K562 (cell line): ENCODE measurements around the gene BPHL. TPM values are rescaled to one million over a fixed set of nuclear protein-coding genes. Genes with fewer than 3 reads are reported as not detected.

Experiments used
- CCAR2 ChIP-seq: fragments of 200-400 bp; formaldehyde crosslinking; IDR thresholded peaks from 2 replicates; pipeline ENCODE4 v1.6.1; 2017; ENCODE audit warnings: mild to moderate bottlenecking, low read depth, low read length
- GTF3C2 ChIP-seq: IDR thresholded peaks from 3 replicates; pipeline ENCODE4 v1.6.1; 2011; ENCODE audit warnings: borderline replicate concordance, mild to moderate bottlenecking, moderate library complexity; ENCODE audit not compliant: insufficient read length; ENCODE audit errors: extremely low read depth
- KDM1A ChIP-seq, 2 experiments: fragments of 450-650 bp; IDR thresholded peaks; 2 replicates each; pipeline ENCODE4 v1.6.1; 2016; ENCODE audit warnings: mild to moderate bottlenecking in 2 of 2
- MAFG ChIP-seq: fragments of 450-650 bp; conservative IDR thresholded peaks from 2 replicates; pipeline ENCODE4 v1.6.1; 2016; ENCODE audit warnings: missing genetic modification characterization, missing compliant biosample characterization
- MCM2 ChIP-seq: fragments of 450-650 bp; IDR thresholded peaks from 2 replicates; pipeline ENCODE4 v1.6.1; 2017; ENCODE audit warnings: low read depth, mild to moderate bottlenecking
- MEF2A ChIP-seq: IDR thresholded peaks from 2 replicates; pipeline ENCODE4 v1.6.1; 2011; ENCODE audit warnings: low read depth, mild to moderate bottlenecking, low read length, moderate library complexity; ENCODE audit not compliant: control insufficient read depth
- TAF7 ChIP-seq: fragments of 450-650 bp; IDR thresholded peaks from 2 replicates; pipeline ENCODE4 v1.6.1; 2016; ENCODE audit warnings: missing genetic modification characterization, missing compliant biosample characterization
- TBP ChIP-seq: optimal IDR thresholded peaks from 2 replicates; pipeline ENCODE3; 2011; ENCODE audit warnings: low read depth, low read length, improper control_type of control experiment
- TEAD4 ChIP-seq, 2 experiments: sonication (generic) in 1 of 2; formaldehyde crosslinking in 1 of 2; IDR thresholded peaks; 2 replicates each; pipeline versions ENCODE4 v1.6.1 to v1.8.0; 2012 to 2022; ENCODE audit warnings: borderline replicate concordance in 1 of 2, inconsistent platforms in 1 of 2, low read length in 1 of 2, mild to moderate bottlenecking in 1 of 2, missing genetic modification reagents in 1 of 2
- ZBTB40 ChIP-seq, 2 experiments: fragments of 450-650 bp in 1 of 2; sonication (generic) in 1 of 2; formaldehyde crosslinking in 1 of 2; IDR thresholded peaks; 2 replicates each; pipeline versions ENCODE4 v1.7.1 to v1.9.0; 2016 to 2022; ENCODE audit warnings: inconsistent platforms in 1 of 2, mild to moderate bottlenecking in 1 of 2, missing genetic modification reagents in 1 of 2
- ZFP36 ChIP-seq: fragments of 150-350 bp; IDR thresholded peaks from 2 replicates; pipeline ENCODE4 v1.6.1; 2018; ENCODE audit warnings: low read length, low read depth; ENCODE audit not compliant: partially characterized antibody
- ZNF785 ChIP-seq: fragments of 250-450 bp; sonication (Bioruptor Pico); IDR thresholded peaks from 2 replicates; pipeline ENCODE4 v1.4.0; 2020; ENCODE audit warnings: mild to moderate bottlenecking
- polyA plus RNA-seq, 8 experiments: library from polyadenylated mRNA; depleted of rRNA in 4 of 8; stranded (reverse) in 5 of 8; unstranded in 3 of 8; fragments of >200 nt; fragmentation: Nextera tagmentation in 2 of 8; fragmentation: Illumina TruSeq in 1 of 8; extraction: Ambion mirVana in 2 of 8; extraction: Trizol in 1 of 8; gene quantifications; 2 replicates each; pipeline versions ENCODE4 v1.2.1 to v1.2.3, GENCODE V29; 2011 to 2014; ENCODE audit warnings: inconsistent platforms in 1 of 8, missing spikeins in 1 of 8
- total RNA-seq, 7 experiments: library from RNA; depleted of rRNA in 6 of 7; stranded (reverse); fragments of >200 nt in 6 of 7; fragmentation: Illumina TruSeq in 2 of 7; extraction: Trizol in 2 of 7; gene quantifications; 2 replicates each; pipeline versions ENCODE4 v1.2.1 to v1.2.3, GENCODE V29; 2011 to 2021; ENCODE audit warnings: low replicate concordance in 1 of 7

BPHL gene
- total and polyA plus RNA-seq, 9 of the 15 experiments (the other 6 are each of a cell fraction or from before 2014, with no cell fraction given): 3.5 to 17.4 (median 8.2) TPM

DNA sequence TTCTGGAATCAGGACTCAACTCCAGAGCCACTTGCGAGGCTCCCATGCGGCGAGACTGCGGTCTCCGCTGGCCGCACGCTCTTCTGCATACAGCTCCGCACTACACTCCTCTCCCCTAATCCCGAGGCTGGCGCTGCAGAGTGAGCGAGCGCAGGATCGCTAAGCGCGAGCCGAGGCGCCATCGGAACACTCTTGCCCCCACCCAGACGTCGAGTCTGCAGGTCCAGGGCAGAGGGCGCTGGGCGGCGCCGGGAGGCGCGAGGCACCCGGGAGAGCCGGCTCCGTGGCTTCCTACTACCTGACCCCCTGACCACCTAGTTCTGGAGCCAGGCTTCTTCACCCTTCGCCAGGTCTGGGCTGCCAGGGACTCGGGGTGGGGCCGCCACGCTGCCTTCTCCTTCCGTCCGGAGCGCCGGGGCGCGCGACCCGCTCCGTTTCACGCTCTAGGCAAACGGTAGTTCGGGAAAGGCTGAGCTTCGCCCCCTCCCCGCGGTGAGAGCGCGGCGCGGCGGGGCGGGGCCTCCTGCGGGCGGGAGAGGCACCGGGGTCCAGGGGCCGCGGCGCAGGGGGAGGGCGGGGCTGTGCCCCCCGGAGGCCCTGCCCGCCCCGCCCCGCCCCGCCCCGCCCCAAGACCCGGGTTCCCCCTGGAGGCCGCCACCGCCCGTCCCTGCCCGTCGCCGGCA is 44.2 kb downstream of the BPHL start (continued):
- no peak for TF ChIP-seq GTF3C2
- no peak for TF ChIP-seq CCAR2
- TF ChIP-seq MEF2A: no peak
- no peak for TF ChIP-seq ZFP36
- no peak for TF ChIP-seq MCM2
- peak; percentile 79 for TF ChIP-seq TBP
- TF ChIP-seq TEAD4 (IDR thresholded peaks at IDR 0.05; ENCODE audit: low read length): peak; percentile 29; the same call in 1 of the 2 replicates
- TF ChIP-seq TEAD4 (CRISPR knock-in tag; IDR thresholded peaks at IDR 0.05; ENCODE audit: borderline replicate concordance): no peak; the same call in 1 of the 2 replicates
- no peak for TF ChIP-seq MAFG (tag)
- TF ChIP-seq KDM1A (IDR thresholded peaks at IDR 0.05): no peak
- no peak for TF ChIP-seq ZBTB40 (IDR thresholded peaks at IDR 0.05)
- no peak for TF ChIP-seq ZBTB40 (CRISPR knock-in tag; IDR thresholded peaks at IDR 0.05)
- no peak for TF ChIP-seq ZNF785 (CRISPR knock-in tag)
- TF ChIP-seq TAF7: 0 out of 2 replicates have a peak, but pooled peaks have one; percentile 44
